ENCODE data around the gene LRRC8A. TPM values are rescaled to one million over a fixed set of nuclear protein-coding genes. Genes with fewer than 3 reads are reported as not detected.
"Not testable (repeated sequence)": the region's sequence is repeated elsewhere in the genome, so short reads cannot be mapped to it uniquely, and the experiment has no call there.

The LRRC8A gene
- total RNA-seq, 1 donor from 2014 or later: 68.8 TPM

DNA sequence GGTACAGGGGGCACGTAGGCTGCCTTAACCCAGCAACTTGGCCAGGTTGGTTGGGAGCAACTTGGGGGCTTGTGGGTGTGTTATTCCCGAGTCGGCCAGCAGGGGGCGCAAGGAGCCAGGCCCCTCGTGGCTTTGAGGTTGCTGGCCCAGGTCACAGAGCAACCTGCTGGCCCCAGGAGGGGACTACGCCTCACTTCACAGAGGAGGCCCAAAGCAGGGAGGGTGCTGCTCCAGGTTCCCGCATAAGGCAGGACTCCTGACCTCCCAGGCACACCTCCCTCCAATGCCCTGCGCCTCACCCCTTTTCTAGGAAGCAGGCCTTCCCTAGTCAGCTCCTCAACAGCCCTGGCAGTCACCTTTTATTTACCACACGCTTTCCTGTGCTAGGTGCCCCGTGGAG lies 18.3 kb upstream of the LRRC8A start:
- DNase-seq (ENCODE audit: low read depth in 2 of 2): peak in 1 of 2 donors; percentile 64

DNA sequence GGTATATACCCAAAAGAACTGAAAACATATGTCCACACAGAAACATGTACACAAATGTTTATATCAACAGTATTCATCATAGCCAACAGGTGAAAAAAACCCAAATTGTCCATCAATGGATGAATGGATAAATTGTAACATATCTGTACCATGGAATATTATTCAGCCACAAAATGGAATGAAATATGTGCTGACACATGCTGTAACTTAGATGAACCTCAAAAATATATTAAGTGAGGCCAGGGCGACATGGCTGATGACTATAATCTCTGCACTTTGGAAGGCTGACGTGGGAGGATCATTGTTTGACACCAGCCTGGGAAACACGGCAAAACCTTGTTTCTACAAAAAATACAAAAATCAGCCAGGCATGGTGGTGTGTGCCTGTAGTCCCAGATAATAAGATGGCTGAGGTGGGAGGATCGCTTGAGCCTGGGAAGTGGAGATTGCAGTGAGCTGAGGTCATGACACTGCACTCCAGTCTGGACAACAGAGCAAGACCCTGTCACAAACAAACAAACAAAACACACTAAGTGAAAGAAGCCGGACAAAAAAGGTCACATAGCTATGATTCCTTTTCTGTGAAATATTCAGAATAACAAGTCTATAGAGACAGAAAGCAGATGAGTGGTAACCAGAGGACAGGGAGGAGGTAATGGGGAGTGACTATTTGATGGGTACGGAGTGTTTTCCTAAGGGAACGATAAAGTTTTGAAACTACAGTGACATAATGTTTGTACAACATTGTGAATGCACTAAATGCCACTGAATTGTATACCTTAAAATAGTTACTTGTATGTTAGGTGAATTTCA lies 11.6 kb upstream of the LRRC8A start:
- DNase-seq (ENCODE audit: low read depth in 2 of 2): no peak

DNA sequence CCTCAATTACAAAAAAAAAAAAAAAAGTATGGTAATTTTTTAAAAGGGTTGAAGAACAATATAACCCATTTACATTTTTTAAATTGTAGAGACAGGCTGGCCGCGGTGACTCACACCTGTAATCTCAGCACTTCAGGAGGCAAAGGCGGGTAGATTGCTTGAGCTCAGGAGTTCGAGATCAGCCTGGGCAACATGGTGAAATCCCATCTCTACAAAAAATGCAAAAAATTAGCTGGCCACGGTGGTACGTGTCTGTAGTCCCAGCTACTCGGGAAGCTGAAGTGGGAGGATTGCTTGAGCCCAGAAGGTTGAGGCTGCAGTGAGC lies 11.0 kb upstream of the LRRC8A start:
- not testable (repeated sequence) for DNase-seq (ENCODE audit: low read depth in 2 of 2)

- no peak for DNase-seq (ENCODE audit: low read depth in 2 of 2)
Measured at GRCh38 chr9:128877852-128878251, 4.1 kb upstream of the LRRC8A start.

GRCh38 chr9:128882677-128883603 lies 1.0 kb downstream of the LRRC8A start:
- DNase-seq (ENCODE audit: low read depth in 2 of 2): peak in 1 of 2 donors; percentile 66

DNA sequence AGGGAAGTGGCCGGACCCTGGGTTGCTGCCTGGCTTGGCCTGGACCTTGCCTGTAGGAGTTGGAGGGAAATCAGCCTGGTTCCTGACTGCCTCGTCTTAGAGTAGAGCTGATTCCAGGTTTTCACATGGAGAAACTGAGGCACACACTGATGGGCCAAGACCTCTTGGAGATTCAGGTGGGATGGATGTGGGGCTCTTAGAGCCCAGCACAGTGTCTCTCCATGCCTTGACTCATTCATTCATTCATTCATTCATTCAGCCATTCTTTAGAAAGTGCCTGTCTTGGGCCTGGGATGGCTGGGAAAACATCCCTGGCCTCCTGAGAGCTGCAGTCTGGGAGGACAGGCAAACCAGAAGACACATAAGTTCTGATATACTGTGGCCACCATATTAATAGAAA lies 2.2 kb downstream of the LRRC8A start:
- DNase-seq (ENCODE audit: low read depth in 2 of 2): no peak

DNA sequence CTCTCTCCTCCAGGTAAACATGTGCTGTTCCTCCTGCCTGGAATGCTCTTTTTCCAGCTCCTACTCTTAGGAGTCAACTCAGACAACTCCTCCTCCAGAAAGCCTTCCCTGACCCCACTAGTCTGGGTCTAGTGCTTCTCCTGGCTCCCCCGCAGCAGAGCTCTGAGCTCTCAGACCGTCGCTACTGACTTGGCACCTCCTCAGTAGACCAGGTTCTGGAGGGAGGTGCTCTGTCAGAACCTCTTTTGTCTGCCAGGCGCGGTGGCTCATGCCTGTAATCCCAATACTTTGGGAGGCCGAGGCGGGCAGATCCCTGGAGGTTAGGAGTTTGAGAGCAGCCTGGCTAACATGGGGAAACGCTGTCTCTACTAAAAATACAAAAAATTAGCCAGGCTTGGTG lies 3.4 kb downstream of the LRRC8A start:
- no peak for DNase-seq (ENCODE audit: low read depth in 2 of 2)

DNA sequence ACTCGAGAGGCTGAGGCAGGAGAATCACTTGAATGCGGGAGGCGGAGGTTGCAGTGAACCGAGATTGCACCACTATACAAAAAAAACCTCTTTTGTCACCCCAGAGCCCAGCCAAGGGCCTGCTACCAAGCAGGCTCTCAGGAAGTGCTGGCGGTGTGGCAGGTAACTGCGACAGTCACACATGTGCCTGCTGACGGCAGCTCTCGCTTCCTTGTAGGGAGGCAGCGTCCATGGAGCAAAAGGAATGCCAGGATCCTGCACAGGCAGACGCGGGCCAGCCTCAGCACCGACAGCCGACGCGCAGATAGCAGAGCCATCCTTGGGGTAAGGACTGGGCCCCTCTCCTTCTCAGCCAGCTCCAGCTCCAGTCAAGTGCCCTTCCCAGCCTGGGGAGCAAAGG lies 3.9 kb downstream of the LRRC8A start:
- no peak for DNase-seq (ENCODE audit: low read depth in 2 of 2)

GRCh38 chr9:128886211-128886891 lies 4.4 kb downstream of the LRRC8A start:
- peak in 1 of 2 donors; percentile 74 for DNase-seq (ENCODE audit: low read depth in 2 of 2)

- DNase-seq (ENCODE audit: low read depth in 2 of 2): no peak
Measured at GRCh38 chr9:128887049-128887448, 5.1 kb downstream of the LRRC8A start.

- peak; percentile 79 to 91 for DNase-seq (ENCODE audit: low read depth in 2 of 2)
Measured at GRCh38 chr9:128887914-128888350, 6.0 kb downstream of the LRRC8A start.

DNA sequence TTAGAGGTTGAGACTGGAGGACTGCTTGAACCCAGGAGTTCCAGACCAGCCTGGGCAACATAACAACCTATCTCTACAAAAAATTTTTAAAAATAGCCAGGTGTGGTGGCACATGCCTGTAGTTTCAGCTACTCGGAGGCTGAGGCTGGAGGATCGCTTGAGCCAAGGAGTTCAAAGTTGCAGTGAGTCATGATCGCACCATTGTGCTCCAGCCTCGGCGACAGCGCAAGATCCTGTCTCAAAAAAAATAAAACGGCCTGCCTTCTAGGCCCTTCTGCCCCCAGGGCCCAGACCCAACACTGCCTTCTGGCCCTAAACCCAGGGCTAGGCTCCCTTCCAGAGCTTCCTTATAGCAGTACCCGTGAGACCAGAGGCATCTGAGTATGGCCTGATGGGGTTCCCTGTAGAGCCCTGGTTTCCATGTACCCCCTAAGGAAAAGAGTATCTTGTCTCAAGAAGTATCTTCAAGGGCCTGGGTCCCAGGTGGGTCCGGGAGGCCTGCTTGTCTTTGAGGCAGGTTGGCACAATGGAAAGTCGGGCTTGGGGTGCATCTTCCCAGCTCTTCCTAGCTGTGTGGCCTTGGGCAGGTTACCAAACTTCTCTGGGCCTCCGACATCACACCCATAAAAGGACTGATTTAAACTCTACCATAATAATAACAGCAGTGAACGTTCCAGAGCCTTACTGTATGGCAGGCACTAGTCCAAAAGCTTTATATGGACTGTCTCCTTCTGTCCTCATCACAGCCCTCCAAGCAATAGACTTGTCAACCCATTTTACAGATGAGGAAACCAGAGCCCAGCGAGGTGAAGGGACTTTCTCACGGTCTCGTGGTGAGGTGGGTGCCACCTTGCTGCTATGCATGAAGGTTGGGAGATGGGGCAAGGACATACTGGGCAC lies 9.6 kb downstream of the LRRC8A start:
- peak in 1 of 2 donors; percentile 44 for DNase-seq (ENCODE audit: low read depth in 2 of 2)

DNA sequence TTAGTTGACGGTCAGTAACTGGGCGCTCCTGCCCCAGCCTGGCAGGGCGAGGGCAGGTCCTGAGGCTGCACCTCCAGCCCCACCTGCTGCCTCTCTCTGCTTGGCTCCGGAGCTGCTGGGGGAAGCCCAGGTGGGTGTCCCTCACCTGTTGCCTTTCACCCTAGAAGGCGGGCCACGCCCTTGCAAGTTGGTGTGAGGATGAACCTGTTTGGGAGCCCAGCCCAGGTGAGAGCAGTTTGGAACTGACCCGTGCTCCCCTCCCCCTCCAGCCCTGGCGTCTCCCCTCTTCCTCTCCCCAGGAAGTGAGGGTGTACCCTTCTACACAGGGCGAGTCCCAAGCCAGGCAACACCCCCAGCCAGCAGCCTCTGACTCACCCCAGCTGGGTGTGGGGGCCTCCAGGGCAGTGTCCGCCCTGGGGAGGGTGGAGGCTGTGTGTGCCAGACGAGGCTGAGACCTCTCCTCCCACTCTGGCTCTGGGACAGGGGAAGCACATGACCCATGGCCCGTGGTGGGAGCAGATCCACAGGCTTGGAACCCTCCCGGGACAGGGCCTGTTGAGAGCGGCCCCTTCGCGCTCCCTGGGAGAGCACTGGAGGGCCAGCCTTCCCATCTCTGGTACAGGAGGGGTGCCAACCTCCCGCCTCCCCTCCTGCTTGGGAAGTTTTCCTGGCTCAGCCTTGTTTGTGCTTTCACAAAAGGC lies 10.4 kb downstream of the LRRC8A start:
- peak; percentile 74 to 92 for DNase-seq (ENCODE audit: low read depth in 2 of 2)

GRCh38 chr9:128893354-128893753 lies 11.4 kb downstream of the LRRC8A start:
- DNase-seq (ENCODE audit: low read depth in 2 of 2): no peak

- no peak for DNase-seq (ENCODE audit: low read depth in 2 of 2)
Measured at GRCh38 chr9:128894764-128895163, 12.8 kb downstream of the LRRC8A start.

DNA sequence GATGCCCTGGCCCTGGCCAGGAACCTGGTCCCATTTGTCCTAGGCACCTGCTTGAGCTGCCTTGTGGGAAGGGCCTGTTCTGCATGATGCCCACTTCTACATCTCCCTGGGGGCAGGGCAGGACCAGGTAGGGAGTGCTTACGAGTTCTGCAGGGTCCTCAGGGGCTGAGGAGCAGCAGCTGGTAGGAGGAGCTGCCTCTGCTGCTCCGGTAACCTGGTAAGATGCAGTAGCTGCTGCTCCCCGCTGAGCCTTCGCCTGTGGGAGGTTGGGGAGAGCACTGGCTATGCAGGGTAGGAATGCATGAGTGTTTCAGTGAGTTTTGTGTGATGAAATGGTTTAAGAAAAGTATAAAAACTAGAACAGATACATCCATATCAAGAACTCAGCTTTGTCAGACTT lies 13.6 kb downstream of the LRRC8A start:
- DNase-seq (ENCODE audit: low read depth in 2 of 2): no peak

DNA sequence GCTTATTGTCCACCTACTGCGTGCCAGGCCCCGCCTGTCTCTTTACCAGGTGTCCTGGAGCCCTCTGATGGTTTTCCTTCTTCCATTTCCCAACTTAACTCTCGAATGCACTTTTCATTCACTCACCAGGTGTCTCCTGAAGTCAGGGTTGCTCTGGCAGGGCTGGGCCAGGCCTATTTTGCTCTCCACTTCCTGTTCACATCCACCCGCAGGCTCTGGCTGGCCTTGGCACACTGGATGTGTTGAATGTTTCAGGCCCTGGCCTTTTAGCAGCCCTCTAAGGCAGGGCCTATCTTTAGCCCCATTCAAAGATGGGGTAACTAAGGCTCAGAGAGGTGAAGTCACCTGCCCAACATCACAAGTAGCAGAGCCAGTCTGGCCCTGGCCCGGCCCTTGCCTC lies 16.4 kb downstream of the LRRC8A start:
- DNase-seq (ENCODE audit: low read depth in 2 of 2): no peak

- no peak for DNase-seq (ENCODE audit: low read depth in 2 of 2)
Measured at GRCh38 chr9:128898845-128899565, 17.1 kb downstream of the LRRC8A start.

- no peak for DNase-seq (ENCODE audit: low read depth in 2 of 2)
Measured at GRCh38 chr9:128899566-128900322, 17.8 kb downstream of the LRRC8A start.
